Loucy (cell line): Measurements from ENCODE around the gene KRT76.

Source experiments
- H2AFZ ChIP-seq: fragments of 200-600 bp; sonication (generic); 2 replicates; pipeline ENCODE4 v1.6.0; 2016; ENCODE audit warnings: antibody characterized with exemption, mild to moderate bottlenecking, low read length, moderate library complexity
- H3F3A ChIP-seq: fragments of 200-600 bp; 2 replicates; pipeline ENCODE4 v1.6.0; 2016; ENCODE audit warnings: antibody characterized with exemption, low read depth, mild to moderate bottlenecking
- H3K27me3 ChIP-seq: fragments of 200-600 bp; sonication (generic); 2 replicates; pipeline ENCODE4 v1.6.1; 2014; ENCODE audit warnings: low read length, mild to moderate bottlenecking; ENCODE audit not compliant: insufficient read depth, poor library complexity, severe bottlenecking
- H3K36me3 ChIP-seq: fragments of 200-600 bp; sonication (generic); 2 replicates; pipeline ENCODE4 v1.6.1; 2016; ENCODE audit warnings: low read length; ENCODE audit not compliant: insufficient read depth
- H3K4me1 ChIP-seq: fragments of 200-600 bp; sonication (generic); 2 replicates; pipeline ENCODE4 v1.5.1; 2014; ENCODE audit warnings: low read length, mild to moderate bottlenecking; ENCODE audit not compliant: insufficient read depth, poor library complexity, severe bottlenecking
- H3K4me2 ChIP-seq: fragments of 200-600 bp; sonication (generic); 2 replicates; pipeline ENCODE4 v1.6.0; 2014; ENCODE audit warnings: antibody characterized with exemption, low read length, low read depth, mild to moderate bottlenecking; ENCODE audit not compliant: poor library complexity, severe bottlenecking
- H3K4me3 ChIP-seq: fragments of 200-600 bp; sonication (generic); 2 replicates; pipeline ENCODE4 v1.5.1; 2014; ENCODE audit warnings: low read length, mild to moderate bottlenecking, mixed read lengths; ENCODE audit not compliant: poor library complexity, severe bottlenecking
- H3K79me2 ChIP-seq: fragments of 200-600 bp; sonication (generic); 2 replicates; pipeline ENCODE4 v1.6.1; 2014; ENCODE audit warnings: low read length; ENCODE audit not compliant: insufficient read depth
- H3K9ac ChIP-seq: fragments of 200-600 bp; sonication (generic); 2 replicates; pipeline ENCODE4 v1.6.0; 2014; ENCODE audit warnings: mild to moderate bottlenecking, low read depth, low read length, moderate library complexity; ENCODE audit not compliant: poor library complexity, severe bottlenecking
- H3K9me2 ChIP-seq: fragments of 200-600 bp; sonication (generic); replicated peaks from 2 replicates; pipeline ENCODE4 v1.6.1; 2016; ENCODE audit warnings: low read depth, low read length, mixed read lengths
- H3K9me3 ChIP-seq: fragments of 200-600 bp; sonication (generic); 2 replicates; pipeline ENCODE4 v1.6.1; 2014; ENCODE audit warnings: mild to moderate bottlenecking, antibody characterized with exemption, low read length, low read depth; ENCODE audit not compliant: insufficient read depth
- H4K20me1 ChIP-seq: fragments of 200-600 bp; sonication (generic); 2 replicates; pipeline ENCODE4 v1.6.0; 2014; ENCODE audit warnings: antibody characterized with exemption, low read length, mild to moderate bottlenecking; ENCODE audit not compliant: insufficient read depth, poor library complexity, severe bottlenecking
- CTCF ChIP-seq: fragments of 200-600 bp; sonication (generic); conservative IDR thresholded peaks from 2 replicates; pipeline ENCODE4 v1.5.1; 2014; ENCODE audit warnings: mild to moderate bottlenecking, antibody characterized with exemption, low read length
- EZH2phosphoT487 ChIP-seq: fragments of 200-600 bp; IDR thresholded peaks from 2 replicates; pipeline ENCODE4 v1.6.1; 2018; ENCODE audit warnings: antibody characterized with exemption, mild to moderate bottlenecking, moderate library complexity, borderline replicate concordance

The KRT76 gene

GRCh38 chr12:52769946-52770345, 7.2 kb downstream of the KRT76 start:
- H3K79me2 ChIP-seq, result no peaks in the 10 kb centered on the region
- H3K36me3 ChIP-seq, result no peaks in the 10 kb centered on the region
- H3K9me2 ChIP-seq, result no peaks in the 10 kb centered on the region
- TF ChIP-seq EZH2phosphoT487, result no peak
- TF ChIP-seq CTCF, result no peak
- H3K27me3 ChIP-seq, result no peaks in the 10 kb centered on the region
- H3K9me3 ChIP-seq, result no peaks in the 10 kb centered on the region
- no peaks in the 10 kb centered on the region for H4K20me1 ChIP-seq
- H3K4me2 ChIP-seq, result no peak overlapping the region
- H3F3A ChIP-seq, result no peaks in the 10 kb centered on the region
- no peak overlapping the region for H3K4me3 ChIP-seq
- H3K9ac ChIP-seq, result no peak overlapping the region
- no peaks in the 10 kb centered on the region for H3K4me1 ChIP-seq
- H2AFZ ChIP-seq, result no peak overlapping the region

GRCh38 chr12:52769354-52769753, 7.8 kb downstream of the KRT76 start:
- Histone ChIP-seq H4K20me1 (no peaks in the 10 kb centered on the region), H3F3A (no peaks in the 10 kb centered on the region), H2AFZ (no peak overlapping the region), H3K36me3 (no peaks in the 10 kb centered on the region), H3K9ac (no peak overlapping the region), H3K27me3 (no peaks in the 10 kb centered on the region), H3K79me2 (no peaks in the 10 kb centered on the region), H3K9me3 (no peaks in the 10 kb centered on the region), H3K9me2 (no peaks in the 10 kb centered on the region), H3K4me1 (no peaks in the 10 kb centered on the region), H3K4me2 (no peak overlapping the region), H3K4me3 (no peak overlapping the region)
- TF ChIP-seq CTCF (no peak), EZH2phosphoT487 (no peak)

- Histone ChIP-seq H3K9me3 (no peaks in the 10 kb centered on the region), H3K4me1 (no peaks in the 10 kb centered on the region), H3K79me2 (no peaks in the 10 kb centered on the region), H3K9ac (no peak overlapping the region), H2AFZ (no peak overlapping the region), H3K27me3 (no peaks in the 10 kb centered on the region), H3K4me2 (no peak overlapping the region), H3K9me2 (no peaks in the 10 kb centered on the region), H4K20me1 (no peaks in the 10 kb centered on the region), H3K36me3 (no peaks in the 10 kb centered on the region), H3K4me3 (no peak overlapping the region), H3F3A (no peaks in the 10 kb centered on the region)
- no peak for TF ChIP-seq CTCF
- no peak for TF ChIP-seq EZH2phosphoT487
Observed at GRCh38 chr12:52768479-52769200, 8.5 kb downstream of the KRT76 start.
